NB4 (cell line): ENCODE measurements around the gene MTOR.

Source experiments
- TF ChIP-seq, protein P1 (sequence below): IDR thresholded peaks from one replicate; pipeline ENCODE4 v1.5.1; 2012; ENCODE audit warnings: low read depth, low read length
- TF ChIP-seq, protein P2 (sequence below): IDR thresholded peaks from 2 replicates; pipeline ENCODE4 v1.6.1; 2011; ENCODE audit warnings: low read depth, low read length

DNA sequence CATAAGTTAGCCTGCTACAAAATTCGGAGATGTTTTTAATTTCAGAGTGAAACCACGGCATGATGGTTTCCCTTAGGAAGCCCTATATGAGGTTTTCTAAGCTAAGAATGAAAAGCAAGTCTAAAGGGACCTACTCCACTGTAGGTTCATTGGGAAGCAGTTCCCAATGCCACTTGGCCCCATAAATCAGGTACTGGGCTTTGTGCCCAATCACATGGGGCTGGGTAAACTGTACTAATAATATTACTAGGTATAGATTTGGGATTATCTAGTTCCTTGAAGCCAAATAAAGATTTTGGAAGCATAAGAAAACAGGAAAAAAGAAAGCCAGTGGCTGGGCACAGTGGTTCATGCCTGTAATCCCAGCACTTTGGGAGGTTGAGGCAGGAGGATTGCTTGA is 92.2 kb downstream of the MTOR start:
- TF ChIP-seq, protein P1, sequence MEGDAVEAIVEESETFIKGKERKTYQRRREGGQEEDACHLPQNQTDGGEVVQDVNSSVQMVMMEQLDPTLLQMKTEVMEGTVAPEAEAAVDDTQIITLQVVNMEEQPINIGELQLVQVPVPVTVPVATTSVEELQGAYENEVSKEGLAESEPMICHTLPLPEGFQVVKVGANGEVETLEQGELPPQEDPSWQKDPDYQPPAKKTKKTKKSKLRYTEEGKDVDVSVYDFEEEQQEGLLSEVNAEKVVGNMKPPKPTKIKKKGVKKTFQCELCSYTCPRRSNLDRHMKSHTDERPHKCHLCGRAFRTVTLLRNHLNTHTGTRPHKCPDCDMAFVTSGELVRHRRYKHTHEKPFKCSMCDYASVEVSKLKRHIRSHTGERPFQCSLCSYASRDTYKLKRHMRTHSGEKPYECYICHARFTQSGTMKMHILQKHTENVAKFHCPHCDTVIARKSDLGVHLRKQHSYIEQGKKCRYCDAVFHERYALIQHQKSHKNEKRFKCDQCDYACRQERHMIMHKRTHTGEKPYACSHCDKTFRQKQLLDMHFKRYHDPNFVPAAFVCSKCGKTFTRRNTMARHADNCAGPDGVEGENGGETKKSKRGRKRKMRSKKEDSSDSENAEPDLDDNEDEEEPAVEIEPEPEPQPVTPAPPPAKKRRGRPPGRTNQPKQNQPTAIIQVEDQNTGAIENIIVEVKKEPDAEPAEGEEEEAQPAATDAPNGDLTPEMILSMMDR = no peak
- TF ChIP-seq, protein P2, sequence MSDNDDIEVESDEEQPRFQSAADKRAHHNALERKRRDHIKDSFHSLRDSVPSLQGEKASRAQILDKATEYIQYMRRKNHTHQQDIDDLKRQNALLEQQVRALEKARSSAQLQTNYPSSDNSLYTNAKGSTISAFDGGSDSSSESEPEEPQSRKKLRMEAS = no peak
